Rectal smooth muscle tissue (tissue), 1 donor: ENCODE data around the gene MARCKS.

Source experiments
- H3K27ac ChIP-seq: one replicate; pipeline ENCODE4 v1.7.0; 2013; ENCODE audit warnings: low read depth, low read length, inconsistent platforms
- H3K27me3 ChIP-seq: one replicate; pipeline ENCODE4 v1.7.0; 2013; ENCODE audit warnings: low read length; ENCODE audit not compliant: control insufficient read depth, insufficient read depth
- H3K36me3 ChIP-seq: one replicate; pipeline ENCODE4 v1.7.0; 2013; ENCODE audit warnings: low read length; ENCODE audit not compliant: control insufficient read depth, insufficient read depth
- H3K4me1 ChIP-seq: one replicate; pipeline ENCODE4 v1.7.0; 2013; ENCODE audit warnings: low read length; ENCODE audit not compliant: control insufficient read depth, insufficient read depth
- H3K4me3 ChIP-seq: one replicate; pipeline ENCODE4 v1.7.0; 2013; ENCODE audit warnings: low read length
- H3K9ac ChIP-seq: one replicate; pipeline ENCODE4 v1.7.0; 2013; ENCODE audit warnings: low read length

MARCKS gene

GRCh38 chr6:113829696-113830045 is 27.5 kb upstream of the MARCKS start:
- no peak overlapping the region for H3K4me3 ChIP-seq
- H3K36me3 ChIP-seq: no peaks in the 10 kb centered on the region
- H3K9ac ChIP-seq: no peak overlapping the region
- H3K27me3 ChIP-seq: no peaks in the 10 kb centered on the region
- H3K27ac ChIP-seq: no peak overlapping the region
- H3K4me1 ChIP-seq: peaks cover 12% of the 10 kb centered on the region

- Histone ChIP-seq H3K27ac (no peak overlapping the region), H3K4me3 (no peak overlapping the region), H3K4me1 (peaks cover 9% of the 10 kb centered on the region), H3K36me3 (no peaks in the 10 kb centered on the region), H3K27me3 (no peaks in the 10 kb centered on the region), H3K9ac (no peak overlapping the region)
Observed at GRCh38 chr6:113830140-113830539, 27.0 kb upstream of the MARCKS start.

GRCh38 chr6:113833537-113833936 is 23.6 kb upstream of the MARCKS start:
- no peak overlapping the region for H3K4me3 ChIP-seq
- H3K9ac ChIP-seq: no peak overlapping the region
- H3K27ac ChIP-seq: no peak overlapping the region
- H3K36me3 ChIP-seq: no peaks in the 10 kb centered on the region
- no peaks in the 10 kb centered on the region for H3K4me1 ChIP-seq
- no peaks in the 10 kb centered on the region for H3K27me3 ChIP-seq

- Histone ChIP-seq H3K4me3 (no peak overlapping the region), H3K27ac (no peak overlapping the region), H3K4me1 (no peaks in the 10 kb centered on the region), H3K9ac (no peak overlapping the region), H3K27me3 (no peaks in the 10 kb centered on the region), H3K36me3 (no peaks in the 10 kb centered on the region)
Observed at GRCh38 chr6:113837170-113837569, 20.0 kb upstream of the MARCKS start.

- Histone ChIP-seq H3K27ac (no peak overlapping the region), H3K36me3 (no peaks in the 10 kb centered on the region), H3K4me1 (no peaks in the 10 kb centered on the region), H3K9ac (no peak overlapping the region), H3K27me3 (no peaks in the 10 kb centered on the region), H3K4me3 (no peak overlapping the region)
Observed at GRCh38 chr6:113842165-113842564, 15.0 kb upstream of the MARCKS start.

- Histone ChIP-seq H3K27ac (no peak overlapping the region), H3K4me1 (no peaks in the 10 kb centered on the region), H3K36me3 (no peaks in the 10 kb centered on the region), H3K27me3 (no peaks in the 10 kb centered on the region), H3K4me3 (no peak overlapping the region), H3K9ac (no peak overlapping the region)
Observed at GRCh38 chr6:113843500-113844073, 13.6 kb upstream of the MARCKS start.

- H3K4me3 ChIP-seq: no peak overlapping the region
- H3K27ac ChIP-seq: no peak overlapping the region
- no peaks in the 10 kb centered on the region for H3K4me1 ChIP-seq
- no peaks in the 10 kb centered on the region for H3K36me3 ChIP-seq
- H3K9ac ChIP-seq: no peak overlapping the region
- no peaks in the 10 kb centered on the region for H3K27me3 ChIP-seq
Observed at GRCh38 chr6:113846577-113846976, 10.6 kb upstream of the MARCKS start.

- Histone ChIP-seq H3K27ac (no peak overlapping the region), H3K4me3 (no peak overlapping the region), H3K9ac (no peak overlapping the region), H3K4me1 (no peaks in the 10 kb centered on the region), H3K27me3 (no peaks in the 10 kb centered on the region), H3K36me3 (no peaks in the 10 kb centered on the region)
Observed at GRCh38 chr6:113847447-113847846, 9.7 kb upstream of the MARCKS start.

- H3K9ac ChIP-seq: no peak overlapping the region
- H3K4me1 ChIP-seq: no peaks in the 10 kb centered on the region
- no peaks in the 10 kb centered on the region for H3K27me3 ChIP-seq
- H3K27ac ChIP-seq: no peak overlapping the region
- no peaks in the 10 kb centered on the region for H3K36me3 ChIP-seq
- no peak overlapping the region for H3K4me3 ChIP-seq
Observed at GRCh38 chr6:113848280-113848679, 8.9 kb upstream of the MARCKS start.

GRCh38 chr6:113848811-113849210 is 8.3 kb upstream of the MARCKS start:
- H3K9ac ChIP-seq: no peak overlapping the region
- H3K27me3 ChIP-seq: no peaks in the 10 kb centered on the region
- H3K36me3 ChIP-seq: no peaks in the 10 kb centered on the region
- H3K4me1 ChIP-seq: no peaks in the 10 kb centered on the region
- H3K27ac ChIP-seq: no peak overlapping the region
- no peak overlapping the region for H3K4me3 ChIP-seq

GRCh38 chr6:113853252-113853651 is 3.9 kb upstream of the MARCKS start:
- no peaks in the 10 kb centered on the region for H3K27me3 ChIP-seq
- no peak overlapping the region for H3K4me3 ChIP-seq
- no peak overlapping the region for H3K27ac ChIP-seq
- H3K36me3 ChIP-seq: peaks cover 4% of the 10 kb centered on the region
- no peak overlapping the region for H3K9ac ChIP-seq
- no peaks in the 10 kb centered on the region for H3K4me1 ChIP-seq

- Histone ChIP-seq H3K27ac (peak overlapping the region; percentile 97), H3K36me3 (peaks cover 4% of the 10 kb centered on the region), H3K27me3 (no peaks in the 10 kb centered on the region), H3K4me1 (no peaks in the 10 kb centered on the region), H3K4me3 (peak overlapping the region; percentile 99), H3K9ac (peak overlapping the region; percentile 51)
Observed at GRCh38 chr6:113854531-113855499, 2.3 kb upstream of the MARCKS start.
